CD4-positive, alpha-beta T cell (primary cell): ENCODE measurements around the gene KRTAP24-1. TPM values are rescaled to one million over a fixed set of nuclear protein-coding genes. Genes with fewer than 3 reads are reported as not detected.

Experiments
- ATAC-seq: fragments of 200-7000 bp; cut with Tn5 transposase; one replicate; pipeline ENCODE4 v1.10.0; 2022; ENCODE audit warnings: mild to moderate bottlenecking; ENCODE audit not compliant: poor library complexity
- CTCF ChIA-PET: fragments of 350-600 bp; sonication (Branson Sonifier 250); formaldehyde crosslinking; loops from one replicate; lab custom pipeline; 2021; ENCODE audit warnings: antibody characterized with exemption, inconsistent platforms; lab: Charles Lee
- POLR2A ChIA-PET: fragments of 350-600 bp; sonication (Branson Sonifier 250); formaldehyde crosslinking; loops from one replicate; lab custom pipeline; 2021; ENCODE audit warnings: antibody characterized with exemption, inconsistent platforms; lab: Charles Lee
- DNase-seq, 14 experiments: peaks; one replicate each; pipeline ENCODE4 v3.0.0-alpha.2; 2013 to 2020; ENCODE audit warnings: mixed read lengths in 2 of 14
- H3K27ac ChIP-seq, 2 donors: one replicate each; pipeline versions ENCODE4 v1.5.1 to v1.7.0; 2013; ENCODE audit warnings: low read length in 2 of 2, low read depth in 1 of 2, mild to moderate bottlenecking in 1 of 2
- H3K27me3 ChIP-seq, 2 experiments: 1 replicate in 1 of 2; 2 replicates in 1 of 2; pipeline versions ENCODE4 v1.6.1 to v1.7.0; 2013; ENCODE audit warnings: low read length in 2 of 2, control low read depth in 1 of 2, mild to moderate bottlenecking in 1 of 2, moderate library complexity in 1 of 2; ENCODE audit not compliant: insufficient read depth in 2 of 2, control insufficient read depth in 1 of 2
- H3K36me3 ChIP-seq: one replicate; pipeline ENCODE4 v1.6.1; 2013; ENCODE audit warnings: low read length, control low read depth; ENCODE audit not compliant: insufficient read depth
- H3K4me1 ChIP-seq: one replicate; pipeline ENCODE4 v1.6.1; 2013; ENCODE audit warnings: low read length, control low read depth; ENCODE audit not compliant: insufficient read depth
- H3K4me3 ChIP-seq: one replicate; pipeline ENCODE4 v1.5.1; 2013; ENCODE audit warnings: mild to moderate bottlenecking, low read length, moderate library complexity
- H3K9me3 ChIP-seq, 2 experiments: 1 replicate in 1 of 2; 2 replicates in 1 of 2; pipeline versions ENCODE4 v1.6.1 to v1.7.0; 2013; ENCODE audit warnings: low read length in 2 of 2, mild to moderate bottlenecking in 2 of 2, control low read depth in 1 of 2, moderate library complexity in 1 of 2; ENCODE audit not compliant: control insufficient read depth in 1 of 2, insufficient read depth in 1 of 2
- H3K27ac Mint-ChIP-seq: one replicate; pipeline ENCODE4 v1.8.0; 2020; ENCODE audit warnings: mixed read lengths
- H3K27me3 Mint-ChIP-seq: one replicate; pipeline ENCODE4 v1.8.0; 2021; ENCODE audit warnings: mixed read lengths
- H3K36me3 Mint-ChIP-seq: one replicate; pipeline ENCODE4 v1.8.0; 2021; ENCODE audit warnings: low read depth, mixed read lengths
- H3K4me1 Mint-ChIP-seq: one replicate; pipeline ENCODE4 v1.8.0; 2021; ENCODE audit warnings: low read depth, mixed read lengths
- H3K4me3 Mint-ChIP-seq: one replicate; pipeline ENCODE4 v1.8.0; 2020; ENCODE audit warnings: mild to moderate bottlenecking, mixed read lengths
- H3K9me3 Mint-ChIP-seq: one replicate; pipeline ENCODE4 v1.8.0; 2020; ENCODE audit warnings: mixed read lengths
- CTCF ChIP-seq: fragments of 200-600 bp; IDR thresholded peaks from one replicate; pipeline ENCODE4 v1.8.0; 2022; ENCODE audit warnings: antibody characterized with exemption, mild to moderate bottlenecking
- intact Hi-C, 2 experiments: fragments of 100-400 bp; cut with DNase I in 1 of 2; cut with micrococcal nuclease in 1 of 2; formaldehyde crosslinking; loops; one replicate each; pipeline versions ENCODE4 v1.15.1 to v1.9.0; 2023 to 2025; cut with DNase I, micrococcal nuclease
- total RNA-seq, 174 experiments: library from RNA in 2 of 174; stranded (reverse) in 2 of 174; gene quantifications; one replicate each; pipeline ENCODE4 v1.2.3 and lab custom pipeline; 2021 to 2026

The KRTAP24-1 gene
- total RNA-seq, 2 experiments from 2014 or later, result not detected

- Histone ChIP-seq H3K4me1 (no peaks in the 10 kb centered on the region), H3K9me3 (no peaks in the 10 kb centered on the region), H3K4me3 (no peak overlapping the region), H3K27me3 (no peaks in the 10 kb centered on the region), H3K36me3 (no peaks in the 10 kb centered on the region), H3K27ac (no peak overlapping the region)
- no peak for ATAC-seq
- Mint-ChIP-seq H3K4me1 (no peaks in the 10 kb centered on the region), H3K27ac (no peak overlapping the region), H3K27me3 (no peaks in the 10 kb centered on the region), H3K36me3 (no peaks in the 10 kb centered on the region), H3K9me3 (no peaks in the 10 kb centered on the region), H3K4me3 (no peak overlapping the region)
- no peak for DNase-seq
- ChIA-PET POLR2A (no interaction called here), CTCF (no interaction called here)
- no peak for TF ChIP-seq CTCF
- intact Hi-C loops, result no loop called here
These were observed 49.3 kb downstream of the KRTAP24-1 start for GRCh38 chr21:30233228-30234020.

GRCh38 chr21:30232011-30232410, 50.7 kb downstream of the KRTAP24-1 start:
- no peak overlapping the region for H3K4me3 Mint-ChIP-seq
- no peak overlapping the region for H3K4me3 ChIP-seq
- intact Hi-C loops, result no loop called here
- no peaks in the 10 kb centered on the region for H3K36me3 ChIP-seq
- no peaks in the 10 kb centered on the region for H3K27me3 Mint-ChIP-seq
- no peaks in the 10 kb centered on the region for H3K36me3 Mint-ChIP-seq
- ATAC-seq, result no peak
- no peak overlapping the region for H3K27ac ChIP-seq
- H3K9me3 ChIP-seq, result no peaks in the 10 kb centered on the region
- no peaks in the 10 kb centered on the region for H3K4me1 ChIP-seq
- no peaks in the 10 kb centered on the region for H3K4me1 Mint-ChIP-seq
- H3K9me3 Mint-ChIP-seq, result no peaks in the 10 kb centered on the region
- no peak overlapping the region for H3K27ac Mint-ChIP-seq
- DNase-seq, result no peak
- ChIA-PET CTCF (no interaction called here), POLR2A (no interaction called here)
- TF ChIP-seq CTCF, result no peak
- no peaks in the 10 kb centered on the region for H3K27me3 ChIP-seq

Other genes starting within 250 kb of the KRTAP24-1 start
- not detected for gene CLDN17, start 116.1 kb downstream of the KRTAP24-1 start, total RNA-seq
- gene CLDN8, start 66.9 kb downstream of the KRTAP24-1 start, total RNA-seq, result not detected
- not detected for gene KRTAP25-1, start 6.6 kb upstream of the KRTAP24-1 start, total RNA-seq
- gene KRTAP26-1, start 37.4 kb upstream of the KRTAP24-1 start, total RNA-seq, result not detected
- gene KRTAP27-1, start 54.7 kb upstream of the KRTAP24-1 start, total RNA-seq, result not detected
- not detected for gene KRTAP23-1, start 65.7 kb upstream of the KRTAP24-1 start, total RNA-seq
- gene KRTAP13-2, start 89.3 kb upstream of the KRTAP24-1 start, total RNA-seq, result not detected
- gene KRTAP13-1, start 113.1 kb upstream of the KRTAP24-1 start, total RNA-seq, result not detected
- not detected for gene KRTAP13-3, start 143.0 kb upstream of the KRTAP24-1 start, total RNA-seq
- gene KRTAP13-4, start 147.3 kb upstream of the KRTAP24-1 start, total RNA-seq, result not detected
- not detected for gene KRTAP15-1, start 157.3 kb upstream of the KRTAP24-1 start, total RNA-seq
- gene KRTAP19-1, start 197.4 kb upstream of the KRTAP24-1 start, total RNA-seq, result not detected
- not detected for gene KRTAP19-2, start 204.5 kb upstream of the KRTAP24-1 start, total RNA-seq
- not detected for gene KRTAP19-3, start 209.1 kb upstream of the KRTAP24-1 start, total RNA-seq
- gene KRTAP19-4, start 214.2 kb upstream of the KRTAP24-1 start, total RNA-seq, result not detected
- not detected for gene KRTAP19-5, start 219.2 kb upstream of the KRTAP24-1 start, total RNA-seq